GM12865 (cell line): ENCODE results near the gene CTSV.
"Not testable (repeated sequence)": the region's sequence is repeated elsewhere in the genome, so short reads cannot be mapped to it uniquely, and the experiment has no call there.

Source experiments
- DNase-seq: peaks from one replicate; pipeline ENCODE4 v3.0.0; 2010; ENCODE audit warnings: low read depth
- H3K4me3 ChIP-seq: 2 replicates; pipeline ENCODE4 v1.5.1; 2011; ENCODE audit warnings: mild to moderate bottlenecking, low read depth, low read length, control low read depth
- TF ChIP-seq, protein P1 (sequence below): IDR thresholded peaks from 2 replicates; pipeline ENCODE4 v1.5.1; 2011; ENCODE audit warnings: low read length, control low read depth, low read depth, inconsistent platforms; ENCODE audit not compliant: insufficient read depth; ENCODE audit errors: missing control alignments

Gene CTSV

DNA sequence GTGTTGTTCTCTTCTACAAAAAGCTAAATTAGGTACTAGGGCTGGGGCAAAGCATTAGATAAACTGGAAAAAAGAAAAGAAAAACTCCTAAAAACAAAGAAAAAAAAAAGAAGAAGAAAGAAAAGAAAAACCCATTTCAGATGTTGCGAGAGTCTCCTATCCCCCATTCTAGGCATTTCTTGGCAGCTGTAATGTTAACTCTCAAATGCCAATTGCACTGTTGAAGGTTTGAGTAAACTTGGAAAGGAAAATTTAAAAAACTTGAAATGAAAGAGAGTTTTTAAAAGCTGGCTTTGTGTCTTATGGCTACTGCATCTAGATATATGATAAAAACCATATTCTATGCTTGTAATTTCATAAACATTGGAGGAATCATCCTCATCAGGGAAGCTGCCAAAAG lies 34.6 kb upstream of the CTSV start:
- TF ChIP-seq, protein P1, sequence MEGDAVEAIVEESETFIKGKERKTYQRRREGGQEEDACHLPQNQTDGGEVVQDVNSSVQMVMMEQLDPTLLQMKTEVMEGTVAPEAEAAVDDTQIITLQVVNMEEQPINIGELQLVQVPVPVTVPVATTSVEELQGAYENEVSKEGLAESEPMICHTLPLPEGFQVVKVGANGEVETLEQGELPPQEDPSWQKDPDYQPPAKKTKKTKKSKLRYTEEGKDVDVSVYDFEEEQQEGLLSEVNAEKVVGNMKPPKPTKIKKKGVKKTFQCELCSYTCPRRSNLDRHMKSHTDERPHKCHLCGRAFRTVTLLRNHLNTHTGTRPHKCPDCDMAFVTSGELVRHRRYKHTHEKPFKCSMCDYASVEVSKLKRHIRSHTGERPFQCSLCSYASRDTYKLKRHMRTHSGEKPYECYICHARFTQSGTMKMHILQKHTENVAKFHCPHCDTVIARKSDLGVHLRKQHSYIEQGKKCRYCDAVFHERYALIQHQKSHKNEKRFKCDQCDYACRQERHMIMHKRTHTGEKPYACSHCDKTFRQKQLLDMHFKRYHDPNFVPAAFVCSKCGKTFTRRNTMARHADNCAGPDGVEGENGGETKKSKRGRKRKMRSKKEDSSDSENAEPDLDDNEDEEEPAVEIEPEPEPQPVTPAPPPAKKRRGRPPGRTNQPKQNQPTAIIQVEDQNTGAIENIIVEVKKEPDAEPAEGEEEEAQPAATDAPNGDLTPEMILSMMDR, result no peak
- DNase-seq, result no peak
- no peak overlapping the region for H3K4me3 ChIP-seq

DNA sequence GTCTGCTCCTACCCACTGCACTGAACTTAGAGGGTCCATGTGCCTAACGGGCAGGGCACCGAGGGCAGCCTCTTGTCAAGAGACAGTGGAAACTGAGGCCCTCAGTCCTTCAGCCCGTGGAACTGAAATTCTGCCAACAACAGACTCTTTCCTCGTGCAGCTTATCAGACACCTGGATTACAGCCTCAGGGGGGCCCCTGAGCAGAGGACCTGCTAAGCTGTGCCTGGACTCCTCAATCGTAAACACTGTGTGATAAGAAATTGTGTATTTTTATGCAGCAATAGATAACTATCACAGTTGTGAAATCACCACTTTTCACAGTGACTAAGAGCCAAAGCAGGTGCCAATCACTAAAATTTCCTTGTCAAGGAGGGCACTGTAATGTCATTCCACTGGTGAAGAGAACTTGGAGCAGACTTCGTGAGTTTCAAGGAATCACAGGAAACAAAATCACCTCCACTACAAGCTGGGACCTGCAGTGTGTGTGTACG lies 33.4 kb upstream of the CTSV start:
- DNase-seq, result no peak
- H3K4me3 ChIP-seq, result no peak overlapping the region
- TF ChIP-seq, protein P1, result no peak

DNA sequence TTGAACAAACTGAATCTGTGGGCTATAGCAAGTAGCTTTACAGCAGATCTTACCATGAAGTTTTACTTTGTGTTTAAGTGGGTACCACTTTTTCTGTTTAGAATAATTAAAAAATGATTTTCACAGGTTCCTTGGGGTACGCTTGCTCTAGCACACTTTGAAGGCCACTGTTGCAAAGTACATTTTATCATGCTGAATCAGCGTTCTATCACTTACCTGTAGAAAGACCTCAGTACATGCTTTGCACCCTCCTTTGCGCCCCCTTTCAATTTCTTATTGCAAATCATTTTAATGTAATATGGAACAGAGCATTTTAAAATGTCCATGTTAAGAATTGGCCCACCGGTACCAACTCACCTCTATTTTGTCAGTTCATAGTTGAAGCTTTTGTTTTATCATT lies 31.4 kb upstream of the CTSV start:
- DNase-seq, H3K4me3 ChIP-seq: not testable (repeated sequence)

DNA sequence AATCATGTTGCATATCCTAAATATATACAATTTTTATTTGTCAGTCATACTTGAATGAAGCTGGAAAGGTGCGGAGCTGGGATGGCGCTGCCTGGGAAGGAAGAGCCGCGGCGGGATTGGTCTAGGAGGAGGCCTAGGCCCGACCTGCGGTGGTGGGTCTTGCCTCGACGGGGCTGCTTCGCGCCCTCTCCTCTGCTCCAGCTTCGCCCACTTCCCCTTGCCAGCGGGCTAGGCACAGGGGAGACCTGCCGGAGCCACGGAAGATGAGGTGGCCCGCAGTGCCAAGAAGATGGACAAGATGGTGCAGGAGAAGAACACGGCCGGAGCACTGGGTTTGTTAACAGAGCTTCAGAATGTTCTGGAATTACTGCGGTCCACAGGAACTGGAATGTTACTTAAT lies 28.5 kb upstream of the CTSV start:
- TF ChIP-seq, protein P1, result no peak
- no peak for DNase-seq
- no peak overlapping the region for H3K4me3 ChIP-seq

DNA sequence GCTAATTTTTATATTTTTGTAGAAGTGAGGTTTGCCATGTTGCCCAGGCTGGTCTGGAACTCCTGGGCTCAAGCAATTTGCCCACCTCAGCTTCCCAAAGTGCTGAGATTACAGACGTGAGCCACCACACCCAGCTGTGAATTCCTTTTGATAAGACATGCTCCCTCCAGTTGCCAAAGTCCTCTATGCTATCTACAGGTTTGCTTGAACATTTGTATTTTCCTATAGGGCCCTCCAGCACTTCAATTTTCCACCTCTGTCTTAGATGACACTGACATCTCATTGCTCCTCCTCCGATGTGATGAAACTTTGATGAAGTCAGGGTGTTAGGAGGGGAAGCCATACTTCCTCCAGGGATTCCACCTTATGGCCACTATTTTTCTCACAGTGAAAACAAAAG lies 25.2 kb upstream of the CTSV start:
- TF ChIP-seq, protein P1, result no peak
- no peak overlapping the region for H3K4me3 ChIP-seq
- DNase-seq, result no peak

DNA sequence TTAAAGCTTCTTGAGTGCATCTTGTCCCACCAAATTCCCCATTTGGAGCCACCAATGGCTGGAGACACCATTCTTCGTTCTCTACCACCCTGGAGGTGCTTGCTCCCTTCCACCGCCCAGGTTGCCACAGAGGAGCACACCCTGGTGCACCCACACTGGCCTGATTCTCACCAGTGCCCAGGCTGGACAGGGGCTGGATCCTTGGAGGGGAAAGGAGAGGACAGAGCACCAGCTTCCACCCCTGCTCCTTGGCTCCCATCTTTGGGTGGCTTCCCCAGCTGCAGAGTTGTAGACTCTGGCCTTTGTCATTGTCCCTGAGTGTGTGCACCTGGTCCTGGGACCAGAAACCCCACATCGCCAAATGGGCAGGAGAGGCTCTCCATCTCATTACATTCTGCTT lies 21.9 kb upstream of the CTSV start:
- TF ChIP-seq, protein P1, result no peak
- no peak overlapping the region for H3K4me3 ChIP-seq
- DNase-seq, result no peak

DNA sequence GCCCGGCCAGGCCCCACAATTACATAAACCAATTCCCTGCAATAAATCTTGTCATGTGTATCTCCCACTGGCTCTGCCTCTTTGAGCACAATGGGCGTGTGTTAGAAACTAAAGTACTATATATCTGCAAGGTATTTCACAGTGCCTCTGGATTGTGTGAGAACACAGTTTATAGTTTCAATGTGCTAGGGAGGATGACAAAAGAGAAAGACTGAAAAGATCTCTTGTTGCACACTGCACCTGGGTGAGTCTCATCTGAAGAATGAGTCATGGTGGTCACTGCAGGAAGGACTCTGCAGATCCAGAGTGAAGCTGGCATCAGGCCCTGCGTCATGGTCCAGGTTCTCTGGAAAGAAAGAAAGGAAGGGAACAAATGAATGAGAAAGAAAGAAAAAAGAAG lies 20.7 kb upstream of the CTSV start:
- DNase-seq, result peak; percentile 8
- TF ChIP-seq, protein P1, result no peak
- H3K4me3 ChIP-seq, result no peak overlapping the region
